Eye (tissue), 1 donor: ENCODE measurements around the gene NR3C2.

Source experiments
- DNase-seq: peaks from one replicate; pipeline ENCODE4 v3.0.0-alpha.2; 2015

NR3C2 gene

GRCh38 chr4:148041606-148042329, 400.4 kb downstream of the NR3C2 start:
- no peak for DNase-seq

- DNase-seq = no peak
These were observed 407.4 kb downstream of the NR3C2 start for GRCh38 chr4:148034813-148035212.

DNA sequence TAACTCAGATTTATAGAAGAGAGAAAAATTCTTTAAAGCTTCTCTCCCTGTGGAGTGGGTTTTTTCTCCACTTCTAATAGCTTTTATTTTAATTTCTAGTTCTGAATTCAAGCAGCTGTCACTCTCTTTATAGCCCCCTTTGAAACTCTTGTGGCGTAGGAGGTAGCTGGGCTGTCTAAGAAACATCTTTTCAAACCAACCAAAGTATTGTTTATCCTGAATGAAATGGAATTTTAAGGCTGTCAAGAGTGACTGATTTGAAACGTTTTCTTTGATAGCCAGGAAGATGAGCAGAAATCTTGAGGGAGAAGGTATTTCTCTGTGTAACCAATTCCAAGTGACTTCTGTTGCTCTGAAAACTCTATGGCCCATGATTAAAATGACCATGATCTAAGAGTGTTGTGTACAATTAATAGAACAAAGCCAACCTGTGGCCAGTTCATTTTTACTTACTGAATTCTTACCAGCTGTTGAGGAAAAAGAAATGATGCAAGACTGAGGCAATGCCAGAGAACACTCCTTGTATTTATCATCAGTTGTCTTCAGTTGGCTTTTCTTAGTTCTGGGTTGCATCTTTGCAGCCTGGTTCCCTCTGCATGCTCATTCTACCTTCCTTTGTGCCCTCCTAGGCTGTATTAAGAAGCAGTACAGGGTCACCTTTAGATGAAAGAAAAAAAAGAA, 411.9 kb downstream of the NR3C2 start:
- DNase-seq = no peak

GRCh38 chr4:148029781-148030180, 412.4 kb downstream of the NR3C2 start:
- DNase-seq = no peak
